ENCODE results near the gene KCNC1.

DNA sequence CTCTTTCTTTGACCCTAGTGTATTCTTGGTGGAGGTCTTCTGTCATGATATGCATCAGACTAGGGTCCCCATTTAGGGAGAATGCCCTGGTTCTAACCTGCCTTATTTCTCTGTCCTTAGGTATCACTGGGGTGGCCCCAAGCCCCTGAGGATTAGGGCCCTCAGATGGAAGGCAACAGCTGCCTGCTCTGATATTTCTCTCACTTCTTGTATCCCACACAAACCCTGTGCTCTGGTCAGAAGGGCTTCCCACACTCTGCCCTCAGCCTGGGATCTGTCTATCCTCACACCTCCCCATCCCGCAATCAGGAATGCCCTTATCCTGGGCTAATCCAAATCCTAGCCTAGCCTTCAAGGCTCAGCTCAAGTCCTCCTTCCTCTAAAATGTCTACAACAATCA, 75.5 kb downstream of the KCNC1 start:
- TF ChIP-seq, protein P1, sequence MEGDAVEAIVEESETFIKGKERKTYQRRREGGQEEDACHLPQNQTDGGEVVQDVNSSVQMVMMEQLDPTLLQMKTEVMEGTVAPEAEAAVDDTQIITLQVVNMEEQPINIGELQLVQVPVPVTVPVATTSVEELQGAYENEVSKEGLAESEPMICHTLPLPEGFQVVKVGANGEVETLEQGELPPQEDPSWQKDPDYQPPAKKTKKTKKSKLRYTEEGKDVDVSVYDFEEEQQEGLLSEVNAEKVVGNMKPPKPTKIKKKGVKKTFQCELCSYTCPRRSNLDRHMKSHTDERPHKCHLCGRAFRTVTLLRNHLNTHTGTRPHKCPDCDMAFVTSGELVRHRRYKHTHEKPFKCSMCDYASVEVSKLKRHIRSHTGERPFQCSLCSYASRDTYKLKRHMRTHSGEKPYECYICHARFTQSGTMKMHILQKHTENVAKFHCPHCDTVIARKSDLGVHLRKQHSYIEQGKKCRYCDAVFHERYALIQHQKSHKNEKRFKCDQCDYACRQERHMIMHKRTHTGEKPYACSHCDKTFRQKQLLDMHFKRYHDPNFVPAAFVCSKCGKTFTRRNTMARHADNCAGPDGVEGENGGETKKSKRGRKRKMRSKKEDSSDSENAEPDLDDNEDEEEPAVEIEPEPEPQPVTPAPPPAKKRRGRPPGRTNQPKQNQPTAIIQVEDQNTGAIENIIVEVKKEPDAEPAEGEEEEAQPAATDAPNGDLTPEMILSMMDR (IDR thresholded peaks at IDR 0.05): no peak
- TF ChIP-seq POLR2A (IDR thresholded peaks at IDR 0.05): no peak
- no peak for TF ChIP-seq EP300 (IDR thresholded peaks at IDR 0.05)

Measured in tibial nerve (tissue), 4 donors.